ENCODE results near the gene TRIM40. TPM values are rescaled to one million over a fixed set of nuclear protein-coding genes. Genes with fewer than 3 reads are reported as not detected.
"Not testable (repeated sequence)": the region's sequence is repeated elsewhere in the genome, so short reads cannot be mapped to it uniquely, and the experiment has no call there.

The TRIM40 gene
- total RNA-seq, 1 donor from 2014 or later, result not detected

DNA sequence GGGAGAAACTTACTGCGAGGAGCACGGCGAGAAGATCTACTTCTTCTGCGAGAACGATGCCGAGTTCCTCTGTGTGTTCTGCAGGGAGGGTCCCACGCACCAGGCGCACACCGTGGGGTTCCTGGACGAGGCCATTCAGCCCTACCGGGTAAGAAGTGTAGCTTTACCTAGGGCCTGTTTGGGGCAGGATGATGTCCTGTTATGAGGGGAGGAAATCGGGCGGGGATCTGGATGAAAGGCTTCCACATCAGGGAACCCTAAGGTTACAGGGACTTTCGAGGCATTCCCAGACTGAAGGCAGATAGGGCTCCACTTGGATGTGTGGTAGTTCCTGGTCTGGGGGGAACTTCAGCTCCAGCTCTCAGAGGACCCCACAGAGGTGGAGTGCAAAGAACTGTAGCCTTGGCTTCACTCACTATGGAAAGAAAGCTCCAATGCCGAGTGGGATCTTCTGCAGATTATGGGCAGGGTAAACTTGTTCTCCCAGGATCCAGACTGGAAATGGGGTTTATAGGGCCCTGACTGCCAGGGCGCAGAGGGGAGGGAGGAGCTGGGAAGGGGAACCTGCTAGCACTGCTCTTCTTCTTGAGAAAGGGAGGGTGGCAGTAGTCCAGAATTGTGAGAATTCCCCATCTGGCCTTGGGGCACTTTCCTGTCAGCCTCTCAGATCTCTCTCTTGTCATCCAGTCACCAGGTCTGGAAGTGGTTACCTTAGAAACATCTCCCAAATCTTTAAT is 28.1 kb downstream of the TRIM40 start:
- ATAC-seq, result no peak

DNA sequence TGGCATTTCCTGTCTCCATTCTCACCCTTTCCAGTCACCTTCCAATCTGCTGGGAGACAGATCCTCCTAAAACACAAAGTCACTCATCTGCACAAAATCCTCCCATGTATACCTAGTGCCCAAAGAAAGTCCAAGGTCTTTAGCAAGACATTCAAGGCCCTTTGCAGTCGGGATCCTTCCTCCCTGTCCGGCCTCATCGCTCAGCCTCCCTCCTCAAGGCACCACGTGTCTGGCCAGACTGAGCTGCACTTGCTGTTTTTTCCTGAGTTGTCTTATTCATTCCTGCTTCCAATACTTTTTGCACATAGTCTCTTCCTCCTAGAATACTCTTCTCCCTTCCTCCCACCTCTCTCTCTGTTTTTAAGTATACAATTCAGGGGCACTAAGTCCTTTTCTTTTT is 28.8 kb downstream of the TRIM40 start:
- no peak for ATAC-seq

DNA sequence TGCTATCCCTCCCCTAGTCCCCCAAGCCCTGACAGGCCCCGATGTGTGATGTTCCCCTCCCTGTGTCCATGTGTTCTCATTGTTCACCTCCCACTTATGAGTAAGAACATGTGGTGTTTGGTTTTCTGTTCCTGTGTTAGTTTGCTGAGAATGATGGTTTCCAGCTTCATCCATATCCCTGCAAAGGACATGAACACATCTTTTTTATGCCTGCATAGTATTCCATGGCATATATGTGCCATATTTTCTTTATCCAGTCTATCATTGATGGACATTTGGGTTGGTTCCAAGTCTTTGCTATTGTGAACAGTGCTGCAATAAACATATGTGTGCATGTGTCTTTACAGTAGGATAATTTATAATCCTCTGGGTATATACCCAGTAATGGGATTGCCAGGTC is 29.3 kb downstream of the TRIM40 start:
- not testable (repeated sequence) for ATAC-seq

DNA sequence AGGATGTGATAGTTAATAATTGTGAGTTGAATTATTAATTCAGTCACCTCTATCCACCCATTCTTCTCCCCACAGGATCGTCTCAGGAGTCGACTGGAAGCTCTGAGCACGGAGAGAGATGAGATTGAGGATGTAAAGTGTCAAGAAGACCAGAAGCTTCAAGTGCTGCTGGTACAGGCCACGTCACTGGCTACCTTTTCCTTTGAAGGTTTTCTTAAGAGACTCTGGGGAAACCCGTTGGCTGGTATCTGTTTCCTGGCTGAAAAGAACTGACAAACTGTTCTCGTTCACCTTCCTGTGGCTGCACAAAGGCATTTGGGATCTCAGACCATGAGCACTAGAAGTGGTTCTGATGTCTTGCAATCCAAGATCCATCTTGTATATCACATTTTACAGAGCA is 31.2 kb downstream of the TRIM40 start:
- ATAC-seq, result no peak

DNA sequence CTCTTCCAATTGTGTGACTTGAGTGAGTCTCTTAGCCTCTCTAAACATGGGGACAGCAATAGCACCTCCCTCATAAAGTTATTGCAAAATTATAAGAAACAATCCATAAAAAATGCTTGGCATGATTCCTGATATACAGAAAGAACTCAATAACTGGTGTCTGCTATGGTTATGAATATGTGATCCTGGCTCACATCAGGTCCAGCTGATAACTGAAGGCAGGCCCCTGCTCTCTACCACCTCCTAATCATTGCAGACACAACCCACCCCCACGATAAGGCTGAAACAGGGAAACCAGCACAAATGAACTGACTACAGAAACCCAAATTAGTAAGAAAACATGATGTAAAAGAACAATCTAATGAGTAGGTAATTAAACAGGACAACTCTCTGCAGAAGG is 32.8 kb downstream of the TRIM40 start:
- no peak for ATAC-seq

DNA sequence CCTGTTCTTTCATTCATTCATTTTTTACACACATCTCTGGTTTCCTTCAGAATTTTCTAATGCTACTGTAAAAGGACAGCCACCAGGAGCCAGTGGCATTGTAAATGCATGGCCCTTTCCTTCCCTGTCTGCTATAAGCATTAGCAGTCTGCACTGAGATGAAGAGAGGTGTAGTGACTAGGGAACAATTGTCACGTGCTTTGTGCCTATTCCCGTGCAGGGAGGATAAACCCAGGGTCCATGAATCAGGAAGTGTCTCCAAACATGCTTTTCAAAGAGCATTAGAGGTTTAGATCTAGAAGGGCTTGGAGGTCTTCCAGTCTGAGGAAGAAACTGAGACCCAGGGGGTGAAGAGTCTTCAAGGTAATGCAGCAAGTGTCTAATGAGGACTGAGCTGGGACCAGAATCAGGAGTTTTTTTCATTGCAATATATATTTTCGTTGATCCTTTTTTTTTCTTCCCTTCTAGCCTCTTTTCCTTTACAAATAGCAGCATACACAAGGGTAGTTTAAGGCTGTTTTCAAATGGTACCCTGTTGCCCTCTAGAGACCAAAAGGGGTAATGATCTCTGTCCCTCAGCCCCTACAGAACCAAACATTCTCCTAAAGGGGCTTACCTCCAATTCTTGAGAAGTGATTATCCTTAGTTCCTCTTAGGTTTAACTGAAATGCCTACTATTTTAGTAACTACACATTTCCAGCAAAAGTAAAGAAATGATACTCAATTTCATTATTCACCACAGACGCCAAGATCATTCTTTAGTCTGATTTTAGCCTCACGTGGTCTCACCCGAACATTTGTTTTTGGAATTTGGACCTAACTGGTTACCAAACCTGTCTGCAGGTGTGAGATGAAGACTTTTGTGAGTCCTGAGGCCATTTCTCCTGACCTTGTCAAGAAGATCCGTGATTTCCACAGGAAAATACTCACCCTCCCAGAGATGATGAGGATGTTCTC is 34.0 kb downstream of the TRIM40 start:
- ATAC-seq, result peak; percentile 66

DNA sequence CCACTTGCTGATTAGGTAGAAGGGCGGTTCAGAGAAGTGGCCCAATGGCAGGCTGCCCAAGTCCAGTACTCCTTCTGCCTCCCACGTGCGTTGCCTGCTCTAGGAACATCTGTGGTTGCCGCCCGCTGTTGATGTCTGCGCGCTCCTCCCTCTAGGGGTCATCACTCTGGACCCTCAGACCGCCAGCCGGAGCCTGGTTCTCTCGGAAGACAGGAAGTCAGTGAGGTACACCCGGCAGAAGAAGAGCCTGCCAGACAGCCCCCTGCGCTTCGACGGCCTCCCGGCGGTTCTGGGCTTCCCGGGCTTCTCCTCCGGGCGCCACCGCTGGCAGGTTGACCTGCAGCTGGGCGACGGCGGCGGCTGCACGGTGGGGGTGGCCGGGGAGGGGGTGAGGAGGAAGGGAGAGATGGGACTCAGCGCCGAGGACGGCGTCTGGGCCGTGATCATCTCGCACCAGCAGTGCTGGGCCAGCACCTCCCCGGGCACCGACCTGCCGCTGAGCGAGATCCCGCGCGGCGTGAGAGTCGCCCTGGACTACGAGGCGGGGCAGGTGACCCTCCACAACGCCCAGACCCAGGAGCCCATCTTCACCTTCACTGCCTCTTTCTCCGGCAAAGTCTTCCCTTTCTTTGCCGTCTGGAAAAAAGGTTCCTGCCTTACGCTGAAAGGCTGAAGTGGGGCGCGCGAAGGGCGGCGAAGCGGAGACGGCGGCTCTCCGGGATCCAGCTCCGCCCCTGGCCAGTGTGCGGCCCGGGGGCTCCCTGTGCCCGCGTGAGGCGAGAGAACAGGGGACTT is 35.9 kb downstream of the TRIM40 start:
- no peak for ATAC-seq

DNA sequence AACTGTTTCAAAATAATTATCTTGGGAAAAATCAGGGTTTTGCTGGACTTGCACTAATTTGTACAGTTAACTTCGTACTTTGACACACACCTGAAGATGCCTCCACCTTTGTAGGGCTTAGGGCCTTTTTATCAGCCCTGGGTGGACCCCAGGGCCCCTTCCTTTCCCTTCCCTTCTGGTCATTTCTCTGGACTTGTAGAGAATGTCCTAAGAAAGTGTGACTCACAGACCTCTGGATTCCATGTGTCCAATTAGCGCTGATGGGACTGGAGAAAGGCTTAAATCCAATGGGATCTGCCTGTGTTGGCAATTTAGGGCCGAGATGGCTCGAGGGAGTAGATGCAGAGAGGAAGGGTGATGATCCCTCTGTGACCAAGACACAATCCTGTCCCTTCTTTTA is 36.7 kb downstream of the TRIM40 start:
- no peak for ATAC-seq

DNA sequence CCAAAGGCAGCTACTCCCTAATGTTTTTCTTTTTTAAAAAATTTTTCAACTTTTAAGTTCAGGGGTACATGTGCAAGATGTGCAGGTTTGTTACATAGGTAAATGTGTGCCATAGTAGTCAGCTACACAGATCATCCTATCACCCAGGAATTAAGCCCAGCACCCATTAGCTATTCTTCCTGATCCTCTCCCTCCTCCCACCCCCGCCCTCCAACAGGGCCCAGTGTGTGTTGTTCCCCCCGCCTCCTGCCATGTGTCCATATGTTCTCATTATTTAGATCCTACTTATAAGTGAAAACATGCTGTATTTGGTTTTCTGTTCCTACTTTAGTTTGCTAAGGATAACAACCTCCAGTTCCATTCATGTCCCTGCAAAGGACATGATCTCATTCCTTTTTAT is 39.8 kb downstream of the TRIM40 start:
- ATAC-seq, result no peak

DNA sequence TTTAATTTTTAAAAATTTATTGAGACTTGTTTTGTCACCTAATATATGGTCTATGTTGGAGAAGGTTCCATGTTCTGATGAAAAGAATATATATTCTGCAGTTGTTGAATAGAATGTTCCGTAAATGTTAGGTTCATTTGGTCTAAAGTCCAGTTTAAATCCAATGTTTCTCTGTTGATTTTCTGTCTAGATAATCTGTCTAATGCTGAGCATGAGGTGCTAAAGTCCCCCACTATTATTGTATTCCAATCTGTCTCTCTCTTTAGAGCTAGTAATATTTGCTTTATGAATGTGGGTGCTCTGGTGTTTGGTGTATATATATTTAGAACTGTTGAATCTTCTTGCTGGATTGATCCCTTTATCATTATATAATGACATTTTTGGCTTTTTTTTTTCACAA is 42.9 kb downstream of the TRIM40 start:
- no peak for ATAC-seq

DNA sequence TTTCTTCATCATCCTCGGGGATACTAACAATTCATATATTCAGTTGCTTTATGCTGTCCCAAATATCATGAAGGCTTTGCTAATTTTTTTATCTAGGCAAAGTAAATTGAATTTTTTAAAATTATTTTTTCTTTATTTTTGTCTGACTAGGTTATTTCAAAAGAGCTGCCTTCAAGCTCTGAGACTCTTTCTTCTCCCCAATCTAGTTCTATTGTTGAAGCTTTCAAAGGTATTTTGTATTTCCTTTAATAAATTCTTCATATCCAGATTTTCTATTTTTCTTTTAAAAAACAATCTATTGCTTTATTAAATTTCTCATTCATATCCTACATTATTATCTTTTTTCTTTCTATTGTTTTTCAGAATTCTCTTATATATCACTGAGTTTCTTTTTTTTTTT is 44.2 kb downstream of the TRIM40 start:
- no peak for ATAC-seq

DNA sequence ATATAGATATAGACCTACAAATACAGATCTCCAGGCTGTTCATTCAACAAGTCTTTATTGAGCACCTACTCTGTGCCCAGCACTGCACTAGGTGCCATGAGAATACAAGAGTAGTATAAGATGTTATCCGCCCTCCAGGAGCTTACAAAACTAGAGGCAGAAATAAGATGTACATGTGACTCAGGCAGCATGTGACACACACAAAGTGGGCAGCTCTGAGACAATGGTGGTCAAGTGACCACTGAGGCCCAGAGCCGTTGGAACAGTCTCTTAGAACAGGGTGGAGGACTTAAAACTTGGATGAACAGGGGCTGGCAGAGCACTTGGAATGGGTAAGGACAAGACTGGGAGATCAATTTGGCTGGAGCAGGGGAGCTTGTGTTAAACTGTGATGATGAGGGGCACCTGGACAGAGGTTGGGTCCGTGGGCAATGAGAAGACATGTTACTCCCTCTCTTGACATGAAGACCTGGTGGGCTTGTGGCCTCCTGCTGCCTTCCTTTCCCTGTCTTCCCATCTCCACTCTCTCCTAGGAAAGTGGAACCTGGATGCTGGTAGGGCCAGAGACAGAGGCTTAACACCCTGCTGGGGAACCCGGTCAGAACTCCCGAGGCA is 48.6 kb downstream of the TRIM40 start:
- no peak for ATAC-seq

DNA sequence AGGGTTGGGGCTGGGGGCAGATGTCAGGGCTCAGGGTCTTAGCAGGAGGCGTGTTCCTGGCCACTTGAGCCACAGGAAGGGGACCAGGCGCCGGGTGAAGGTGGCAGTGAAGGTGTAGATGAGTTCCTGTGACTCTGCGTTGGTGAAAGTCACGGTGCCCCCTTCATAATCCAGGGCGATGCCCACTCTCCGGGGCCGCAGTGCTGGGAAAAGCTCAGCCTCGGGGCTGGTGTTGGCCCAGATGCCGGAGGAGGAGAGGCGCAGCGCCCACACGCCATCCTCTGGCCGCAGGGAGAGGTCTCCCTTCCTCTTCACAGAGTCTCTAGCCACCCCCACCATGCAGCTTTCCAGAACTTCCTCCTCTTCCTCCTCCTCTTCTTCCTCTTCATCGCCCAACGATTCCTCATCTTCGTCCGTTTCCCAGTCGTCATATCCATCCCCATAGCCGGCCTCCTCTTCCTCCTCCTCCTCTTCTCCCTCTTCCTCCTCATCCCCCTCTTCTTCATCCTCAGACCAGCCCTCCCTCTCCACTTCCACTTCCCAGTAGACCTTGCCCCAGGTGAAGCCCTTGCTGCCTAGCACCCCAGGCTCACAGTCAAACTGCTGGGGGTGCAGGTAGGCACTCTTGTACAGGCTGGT is 50.0 kb downstream of the TRIM40 start:
- ATAC-seq, result no peak

DNA sequence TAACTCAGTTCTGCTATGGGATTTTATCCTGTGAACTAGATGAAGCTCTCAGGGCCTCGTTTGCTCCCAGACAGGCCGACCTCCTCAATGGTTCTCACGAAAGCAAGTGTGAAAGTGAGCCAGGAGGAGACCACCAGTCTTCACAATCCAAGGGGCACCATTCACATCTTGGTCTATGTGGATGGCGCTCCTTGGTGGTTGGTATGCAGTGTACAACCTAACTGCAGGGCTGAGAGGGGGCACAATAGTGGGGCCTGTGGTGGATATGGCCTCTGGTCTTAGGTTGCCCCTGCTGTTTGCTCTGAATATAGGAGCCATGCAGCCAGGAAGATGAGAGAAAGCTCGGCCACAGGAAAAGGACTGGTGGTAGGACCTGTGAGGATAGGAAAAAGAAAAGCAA is 52.6 kb downstream of the TRIM40 start:
- no peak for ATAC-seq

DNA sequence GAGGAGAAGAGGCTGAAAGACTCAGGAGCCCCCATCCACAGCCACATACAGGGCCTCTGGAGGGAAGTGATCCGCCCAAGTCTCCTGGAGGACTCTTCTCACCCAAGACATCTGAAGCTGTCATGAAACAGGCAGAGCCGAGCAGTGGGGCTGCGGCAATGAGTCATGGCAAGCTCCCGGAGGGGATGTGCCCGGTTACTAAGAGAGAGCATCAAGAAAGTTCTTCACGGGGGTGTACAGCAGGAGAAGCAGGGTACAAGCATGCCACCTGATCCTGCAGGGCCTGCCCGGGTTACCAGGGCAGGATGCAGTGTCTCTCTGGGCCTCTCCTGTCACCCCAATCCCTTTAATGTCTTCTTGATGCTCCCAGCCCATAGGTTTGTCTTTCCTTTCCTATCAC is 56.1 kb downstream of the TRIM40 start:
- peak; percentile 22 for ATAC-seq

DNA sequence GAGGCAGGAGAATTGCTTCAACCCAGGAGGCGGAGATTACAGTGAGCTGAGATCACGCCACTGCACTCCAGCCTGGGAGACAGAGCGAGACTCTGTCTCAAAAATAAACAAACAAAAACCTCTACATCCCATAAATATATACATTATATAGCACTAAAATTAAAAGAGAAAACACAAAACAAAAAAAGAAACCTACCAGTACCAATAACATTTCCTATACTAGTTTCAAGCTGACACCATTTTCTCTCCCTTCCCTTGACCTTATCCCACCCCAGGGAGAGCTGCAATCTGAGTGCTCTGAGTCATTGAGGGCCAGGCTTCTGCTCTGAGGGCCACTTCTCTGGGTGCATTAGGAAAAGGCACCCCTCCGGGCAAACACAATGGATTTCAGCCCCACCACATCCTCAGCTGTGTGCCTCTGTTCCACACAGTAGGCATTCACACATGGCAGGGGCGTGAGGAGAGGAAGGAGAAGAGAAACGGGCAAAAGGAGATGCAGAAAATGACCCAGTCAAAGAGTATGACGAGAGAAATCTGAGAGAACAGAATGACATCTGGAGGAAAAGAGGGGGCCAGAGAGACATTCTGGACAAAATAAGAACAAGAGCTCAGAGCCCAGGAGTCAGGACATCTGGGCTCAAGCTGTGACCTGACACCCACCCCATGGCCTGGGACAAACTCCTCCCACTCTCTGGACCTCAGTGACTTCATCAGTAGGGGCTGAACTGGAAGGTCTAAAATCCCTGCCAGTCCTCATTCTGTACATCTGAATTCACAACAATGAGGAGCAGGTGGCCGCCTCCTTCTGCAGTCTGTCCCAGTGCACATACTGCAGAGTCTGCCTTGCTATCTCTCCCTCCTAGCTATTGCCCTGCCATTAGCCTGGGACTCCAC is 59.1 kb downstream of the TRIM40 start:
- no peak for ATAC-seq

DNA sequence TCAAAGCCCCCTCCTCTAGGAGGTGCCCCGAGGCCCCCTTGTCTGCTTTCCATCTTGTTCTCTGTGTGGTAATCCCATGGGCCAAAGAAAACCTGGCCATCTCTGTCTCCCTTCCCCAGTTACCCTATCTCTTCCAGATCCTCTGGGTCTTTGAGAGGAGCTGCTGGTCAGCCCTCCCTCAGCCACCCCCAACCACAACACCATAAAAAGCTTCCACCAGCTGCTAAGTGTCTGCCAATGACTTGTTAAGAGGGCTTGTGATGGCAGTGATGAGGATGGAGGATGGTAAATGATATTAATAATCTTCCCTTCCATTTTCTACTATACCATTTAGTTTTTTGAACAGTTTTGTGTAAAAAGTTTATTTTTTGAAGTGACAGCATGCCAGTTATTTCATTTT is 60.0 kb downstream of the TRIM40 start:
- ATAC-seq, result no peak

DNA sequence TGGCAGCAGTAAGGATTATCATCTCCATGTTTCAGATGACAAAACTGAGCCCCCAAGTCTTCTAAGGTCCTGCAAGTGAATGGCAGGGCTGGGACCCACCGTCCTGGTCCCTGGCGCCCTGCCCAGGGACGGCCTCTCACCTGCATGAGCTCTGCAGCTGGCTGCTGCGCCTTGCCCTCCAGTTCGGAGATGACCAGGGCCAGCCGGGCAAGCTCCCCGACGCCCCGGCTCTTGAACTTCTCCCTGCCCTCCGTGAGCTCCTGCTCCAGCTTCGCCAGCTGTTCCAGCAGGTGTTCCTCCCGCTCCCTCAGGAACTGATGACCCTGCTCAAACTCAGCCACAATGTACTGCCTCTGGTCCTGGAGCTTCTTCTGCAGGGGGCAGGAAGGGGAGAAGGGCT is 60.4 kb downstream of the TRIM40 start:
- no peak for ATAC-seq
